GM18505 (cell line): ENCODE data around the gene RAPSN.

ENCODE experiments used
- ATAC-seq: cut with Tn5 transposase; IDR thresholded peaks from one replicate; pipeline ENCODE4 v1.9.1; 2021; ENCODE audit not compliant: unreplicated experiment
- POLR2A ChIP-seq: IDR thresholded peaks from 4 replicates; pipeline ENCODE4 v1.6.1; 2011; ENCODE audit warnings: borderline replicate concordance; ENCODE audit not compliant: insufficient read depth, insufficient read length; ENCODE audit errors: extremely low read depth

The RAPSN gene

GRCh38 chr11:47448566-47449427, at the start of gene RAPSN:
Gene RAPSN (minus strand): TSS chr11:47449136. CDS start chr11:47448964, 172 bp downstream.
- no peak for ATAC-seq
- no peak for TF ChIP-seq POLR2A

GRCh38 chr11:47498149-47498548, 49.2 kb upstream of the RAPSN start:
- no peak for ATAC-seq
- TF ChIP-seq POLR2A: no peak

DNA sequence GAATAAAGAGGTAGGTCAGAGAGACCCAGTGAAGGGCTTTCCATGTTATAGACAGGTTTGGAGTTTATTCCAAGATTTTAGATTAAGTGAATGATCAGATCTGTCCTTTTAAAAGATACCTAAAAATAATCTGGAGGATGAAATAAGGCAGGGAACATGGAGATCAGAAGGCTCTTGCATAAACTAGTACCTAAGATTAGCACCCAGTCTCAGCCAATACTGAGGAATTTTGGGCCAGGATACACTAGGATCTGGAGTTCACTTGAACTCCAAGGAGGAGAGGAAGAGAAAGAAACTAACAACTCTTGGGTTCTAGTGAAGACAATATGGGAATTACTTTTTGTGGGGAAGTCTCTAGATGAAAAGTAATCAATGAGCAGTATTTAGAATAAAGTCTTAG, 47.9 kb upstream of the RAPSN start:
- no peak for ATAC-seq
- no peak for TF ChIP-seq POLR2A

- no peak for ATAC-seq
- no peak for TF ChIP-seq POLR2A
Measured at GRCh38 chr11:47495856-47496217, 46.9 kb upstream of the RAPSN start.

GRCh38 chr11:47495011-47495855, 46.3 kb upstream of the RAPSN start:
- no peak for TF ChIP-seq POLR2A

DNA sequence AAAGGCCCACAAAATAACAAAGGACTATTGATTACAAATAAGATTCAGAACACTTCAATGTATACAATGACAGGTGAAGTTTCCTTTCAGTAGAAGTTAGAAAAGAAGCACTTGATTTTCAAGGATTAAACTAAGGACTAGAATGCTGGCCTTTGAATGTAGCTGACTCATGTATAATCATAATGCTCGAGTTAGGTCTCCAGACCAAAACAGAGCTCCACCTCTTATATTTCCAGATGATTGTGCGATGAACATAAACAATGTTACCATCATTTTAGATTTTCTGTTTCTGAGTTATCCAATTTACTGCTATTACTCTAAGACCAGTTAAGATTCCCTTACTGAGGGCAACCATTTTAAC, 40.4 kb upstream of the RAPSN start:
- no peak for ATAC-seq
- no peak for TF ChIP-seq POLR2A

More at GRCh38 chr11:47495011-47495855, 46.3 kb upstream of the RAPSN start:
- no peak for ATAC-seq

- no peak for ATAC-seq
- no peak for TF ChIP-seq POLR2A
Measured at GRCh38 chr11:47488674-47489394, 39.9 kb upstream of the RAPSN start.

GRCh38 chr11:47488111-47488510, 39.2 kb upstream of the RAPSN start:
- no peak for TF ChIP-seq POLR2A
- no peak for ATAC-seq

DNA sequence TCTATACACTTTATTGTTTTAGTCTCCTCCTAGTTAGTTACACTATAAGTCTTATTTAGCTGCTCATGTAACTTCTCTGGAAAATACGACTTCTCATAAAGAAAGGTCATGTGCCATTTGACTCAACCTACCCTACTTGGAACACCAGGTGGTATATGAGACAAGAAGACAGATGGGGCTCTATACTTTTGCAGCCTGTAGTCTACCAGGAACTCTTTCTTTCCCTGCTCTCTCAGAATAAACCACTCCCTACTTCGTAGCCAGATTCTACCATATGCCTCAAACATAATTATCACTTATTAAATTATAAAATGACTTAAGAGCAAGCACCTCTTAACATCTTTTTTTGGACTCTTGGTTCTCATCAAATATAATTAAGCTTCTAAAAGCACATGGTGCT, 38.5 kb upstream of the RAPSN start:
- no peak for TF ChIP-seq POLR2A
- ATAC-seq: no peak

DNA sequence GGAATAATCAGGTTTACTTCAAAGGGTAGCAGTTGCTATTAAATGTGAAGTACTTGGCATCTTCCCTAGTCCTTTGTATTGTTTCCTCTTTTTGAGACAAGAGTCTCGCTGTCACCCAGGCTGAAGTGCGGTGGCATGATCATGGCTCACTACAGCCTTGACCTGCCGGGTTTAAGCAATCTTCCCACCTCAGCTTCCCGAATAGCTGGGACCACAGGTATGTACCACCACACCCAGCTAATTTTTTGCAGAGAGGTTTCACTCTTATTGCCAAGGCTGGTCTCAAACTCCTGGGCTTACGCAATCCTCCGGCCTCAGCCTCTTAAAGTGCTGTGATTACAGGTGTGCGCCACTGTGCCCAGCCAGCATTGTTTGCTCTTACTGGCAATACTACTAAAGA, 36.2 kb upstream of the RAPSN start:
- no peak for ATAC-seq
- TF ChIP-seq POLR2A: no peak

GRCh38 chr11:47483457-47483856, 34.5 kb upstream of the RAPSN start:
- no peak for TF ChIP-seq POLR2A
- ATAC-seq: no peak

DNA sequence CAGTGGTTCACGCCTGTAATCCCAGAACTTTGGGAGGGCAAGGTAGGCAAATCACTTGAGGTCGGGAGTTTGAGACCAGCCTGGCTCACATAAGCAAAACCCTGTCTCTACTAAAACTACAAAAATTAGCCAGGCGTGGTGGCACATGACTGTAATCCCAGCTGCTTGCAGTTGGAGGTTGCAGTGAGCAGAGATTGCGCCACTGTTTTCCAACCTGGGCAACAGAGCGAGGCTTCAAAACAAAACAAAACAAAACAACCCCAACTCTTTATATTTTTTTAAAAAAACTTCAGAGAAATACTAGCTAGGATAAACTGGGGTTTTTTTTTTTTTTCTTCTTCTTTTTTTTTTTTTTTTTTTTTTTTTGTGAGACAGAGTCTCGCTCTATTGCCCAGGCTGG, 31.8 kb upstream of the RAPSN start:
- ATAC-seq: no peak
- no peak for TF ChIP-seq POLR2A

- no peak for ATAC-seq
- no peak for TF ChIP-seq POLR2A
Measured at GRCh38 chr11:47478651-47479329, 29.9 kb upstream of the RAPSN start.
